ENCODE measurements around the gene PRKAB1. TPM values are rescaled to one million over a fixed set of nuclear protein-coding genes. Genes with fewer than 3 reads are reported as not detected.

Gene PRKAB1
- total and polyA plus RNA-seq, 9 of the 15 experiments (the other 6 are each of a cell fraction or from before 2014, with no cell fraction given) = 32.6 to 94.2 (median 63.8) TPM

DNA sequence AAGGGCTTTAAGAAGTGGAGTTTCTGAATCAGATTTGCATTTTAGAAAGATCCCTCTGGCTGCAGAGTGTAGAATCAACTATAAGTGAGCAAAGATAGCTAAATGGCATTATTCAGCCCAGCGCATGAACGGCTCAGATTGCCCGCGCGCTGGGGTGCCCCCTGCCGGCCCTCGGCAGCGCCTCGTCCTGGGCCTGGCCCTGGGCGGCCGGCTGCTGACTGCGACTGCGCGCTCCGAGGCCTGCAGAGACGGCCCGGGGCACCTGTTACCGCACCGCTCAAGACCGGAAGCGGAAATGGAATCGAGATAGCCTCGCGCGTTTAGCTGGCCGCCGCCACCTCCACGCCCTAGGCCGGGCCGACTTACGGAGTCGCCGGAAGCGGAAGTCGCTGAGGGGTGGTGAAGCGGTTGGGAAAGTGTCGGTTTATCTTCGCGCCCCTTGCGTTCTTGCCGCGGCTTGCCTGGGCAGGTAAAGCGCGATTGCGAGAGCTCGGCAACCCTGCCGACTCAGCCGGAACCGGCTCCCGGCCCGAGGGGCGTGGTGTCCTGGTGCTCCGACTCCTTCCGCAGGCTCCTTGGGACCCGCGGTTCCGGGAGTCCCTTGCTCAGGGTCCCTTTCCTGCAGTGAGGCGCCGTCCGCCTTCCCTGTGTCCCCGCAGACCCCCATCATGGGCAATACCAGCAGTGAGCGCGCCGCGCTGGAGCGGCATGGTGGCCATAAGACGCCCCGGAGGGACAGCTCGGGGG, at the start of gene PRKAB1 (continued):
- TF ChIP-seq, protein P1, sequence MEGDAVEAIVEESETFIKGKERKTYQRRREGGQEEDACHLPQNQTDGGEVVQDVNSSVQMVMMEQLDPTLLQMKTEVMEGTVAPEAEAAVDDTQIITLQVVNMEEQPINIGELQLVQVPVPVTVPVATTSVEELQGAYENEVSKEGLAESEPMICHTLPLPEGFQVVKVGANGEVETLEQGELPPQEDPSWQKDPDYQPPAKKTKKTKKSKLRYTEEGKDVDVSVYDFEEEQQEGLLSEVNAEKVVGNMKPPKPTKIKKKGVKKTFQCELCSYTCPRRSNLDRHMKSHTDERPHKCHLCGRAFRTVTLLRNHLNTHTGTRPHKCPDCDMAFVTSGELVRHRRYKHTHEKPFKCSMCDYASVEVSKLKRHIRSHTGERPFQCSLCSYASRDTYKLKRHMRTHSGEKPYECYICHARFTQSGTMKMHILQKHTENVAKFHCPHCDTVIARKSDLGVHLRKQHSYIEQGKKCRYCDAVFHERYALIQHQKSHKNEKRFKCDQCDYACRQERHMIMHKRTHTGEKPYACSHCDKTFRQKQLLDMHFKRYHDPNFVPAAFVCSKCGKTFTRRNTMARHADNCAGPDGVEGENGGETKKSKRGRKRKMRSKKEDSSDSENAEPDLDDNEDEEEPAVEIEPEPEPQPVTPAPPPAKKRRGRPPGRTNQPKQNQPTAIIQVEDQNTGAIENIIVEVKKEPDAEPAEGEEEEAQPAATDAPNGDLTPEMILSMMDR (IDR thresholded peaks at IDR 0.05 in 2 of 3, conservative IDR thresholded peaks at IDR 0.05 in 1 of 3; ENCODE audit: insufficient read depth in 2 of 3, low read depth in 1 of 3, low read length in 3 of 3) = peak; percentile 87 to 94 (median 93)
- TF ChIP-seq FOXA3 (CRISPR knock-in tag; conservative IDR thresholded peaks at IDR 0.05 in 1 of 2, IDR thresholded peaks at IDR 0.05 in 1 of 2) = no peak
- peak; percentile 73; the same call in 1 of the 2 replicates for TF ChIP-seq CBX1 (IDR thresholded peaks at IDR 0.05; ENCODE audit: low read depth)
- TF ChIP-seq CREM (IDR thresholded peaks at IDR 0.05; ENCODE audit: low read depth) = peak; percentile 84
- peak; percentile 95 for TF ChIP-seq POLR2G (IDR thresholded peaks at IDR 0.05; ENCODE audit: low read depth, low read length)
- no peak for TF ChIP-seq E2F4 (CRISPR knock-in tag; IDR thresholded peaks at IDR 0.05; ENCODE audit: low read depth)
- TF ChIP-seq GTF2E2 (tag; IDR thresholded peaks at IDR 0.05) = no peak
- TF ChIP-seq C11orf30 (IDR thresholded peaks at IDR 0.05; ENCODE audit: low read depth) = peak; percentile 85
- TF ChIP-seq, protein P2, sequence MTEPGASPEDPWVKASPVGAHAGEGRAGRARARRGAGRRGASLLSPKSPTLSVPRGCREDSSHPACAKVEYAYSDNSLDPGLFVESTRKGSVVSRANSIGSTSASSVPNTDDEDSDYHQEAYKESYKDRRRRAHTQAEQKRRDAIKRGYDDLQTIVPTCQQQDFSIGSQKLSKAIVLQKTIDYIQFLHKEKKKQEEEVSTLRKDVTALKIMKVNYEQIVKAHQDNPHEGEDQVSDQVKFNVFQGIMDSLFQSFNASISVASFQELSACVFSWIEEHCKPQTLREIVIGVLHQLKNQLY (CRISPR knock-in tag; conservative IDR thresholded peaks at IDR 0.05) = no peak
- no peak for TF ChIP-seq ZBED1 (IDR thresholded peaks at IDR 0.05)
- TF ChIP-seq, protein P3, sequence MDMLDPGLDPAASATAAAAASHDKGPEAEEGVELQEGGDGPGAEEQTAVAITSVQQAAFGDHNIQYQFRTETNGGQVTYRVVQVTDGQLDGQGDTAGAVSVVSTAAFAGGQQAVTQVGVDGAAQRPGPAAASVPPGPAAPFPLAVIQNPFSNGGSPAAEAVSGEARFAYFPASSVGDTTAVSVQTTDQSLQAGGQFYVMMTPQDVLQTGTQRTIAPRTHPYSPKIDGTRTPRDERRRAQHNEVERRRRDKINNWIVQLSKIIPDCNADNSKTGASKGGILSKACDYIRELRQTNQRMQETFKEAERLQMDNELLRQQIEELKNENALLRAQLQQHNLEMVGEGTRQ (CRISPR knock-in tag; IDR thresholded peaks at IDR 0.05) = no peak
- TF ChIP-seq HDGF (IDR thresholded peaks at IDR 0.05) = no peak
- TF ChIP-seq ZFP1 (CRISPR knock-in tag; IDR thresholded peaks at IDR 0.05) = no peak
- TF ChIP-seq XRCC5 (IDR thresholded peaks at IDR 0.05; ENCODE audit: low read depth, low read length) = peak; percentile 87; the same call in 1 of the 2 replicates
- TF ChIP-seq NR4A1 (CRISPR knock-in tag; IDR thresholded peaks at IDR 0.05) = no peak
- 0 out of 2 replicates have a peak, but pooled peaks have one; percentile 18 for TF ChIP-seq NR4A1 (tag; IDR thresholded peaks at IDR 0.05)
- TF ChIP-seq MAZ (CRISPR knock-in tag; conservative IDR thresholded peaks at IDR 0.05 in 1 of 2, IDR thresholded peaks at IDR 0.05 in 1 of 2) = peak; percentile 43 to 63; a peak in 3 of 4 replicates
- peak; percentile 95 for TF ChIP-seq ETV5 (CRISPR knock-in tag; IDR thresholded peaks at IDR 0.05; ENCODE audit: low read depth)
- 0 out of 2 replicates have a peak, but pooled peaks have one; percentile 8 for TF ChIP-seq ZNF316 (IDR thresholded peaks at IDR 0.05)
- TF ChIP-seq NRF1 (conservative IDR thresholded peaks at IDR 0.05 in 1 of 2, IDR thresholded peaks at IDR 0.05 in 1 of 2) = peak; percentile 90 to 92

All from K562 (cell line).